ENCODE results near the gene ZFTA.

GRCh38 chr11:63719001-63719400 is 49.6 kb downstream of the ZFTA start:
- TF ChIP-seq CTCF (IDR thresholded peaks at IDR 0.05) (no peak), POLR2A (IDR thresholded peaks at IDR 0.05) (no peak)
